NCI-H2196 (cell line): ENCODE data around the gene ABHD3.
"Not testable (repeated sequence)": the region's sequence is repeated elsewhere in the genome, so short reads cannot be mapped to it uniquely, and the experiment has no call there.

Experiments
- DNase-seq: peaks from one replicate; lab custom pipeline; 2025; ENCODE audit not compliant: unreplicated experiment; lab: John Stamatoyannopoulos, UW

Gene ABHD3

DNA sequence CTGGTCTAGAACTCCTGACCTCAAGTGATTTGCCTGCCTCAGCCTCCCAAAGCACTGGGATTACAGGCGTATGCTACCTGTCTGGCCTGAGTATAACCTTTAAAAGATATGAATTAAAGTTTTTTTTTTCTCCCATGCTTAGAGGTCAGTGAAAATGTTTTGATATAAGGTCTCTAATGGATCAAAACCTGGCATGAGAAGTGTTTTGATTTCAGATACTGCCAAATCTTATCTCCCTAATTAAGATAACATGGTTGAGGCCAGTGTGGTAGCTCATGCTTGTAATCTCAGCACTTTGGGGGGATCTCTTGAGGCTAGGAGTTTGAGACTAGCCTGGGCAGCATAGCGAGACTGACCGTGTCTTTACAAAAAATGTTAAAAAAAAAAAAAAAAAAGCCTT, 51.2 kb downstream of the ABHD3 start:
- no peak for DNase-seq

DNA sequence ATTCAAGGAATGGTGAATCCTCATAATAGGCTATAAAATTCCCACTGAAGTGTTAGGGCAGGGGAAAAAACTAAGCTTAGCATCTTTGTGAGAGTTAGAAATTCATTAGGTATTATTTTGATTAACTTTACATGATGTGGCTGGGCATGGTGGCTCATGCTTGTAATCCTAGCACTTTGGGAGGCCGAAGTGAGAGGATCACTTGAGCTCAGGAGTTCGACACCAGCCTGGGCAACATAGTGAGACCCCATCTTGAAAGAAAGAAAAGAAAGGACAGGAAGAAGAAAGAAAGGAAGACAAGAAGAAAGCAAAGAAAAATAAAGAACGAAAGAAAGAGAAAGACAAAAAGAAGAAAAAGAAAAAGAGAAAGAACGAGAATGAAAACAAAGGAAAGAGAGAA, 52.5 kb downstream of the ABHD3 start:
- DNase-seq, result no peak

DNA sequence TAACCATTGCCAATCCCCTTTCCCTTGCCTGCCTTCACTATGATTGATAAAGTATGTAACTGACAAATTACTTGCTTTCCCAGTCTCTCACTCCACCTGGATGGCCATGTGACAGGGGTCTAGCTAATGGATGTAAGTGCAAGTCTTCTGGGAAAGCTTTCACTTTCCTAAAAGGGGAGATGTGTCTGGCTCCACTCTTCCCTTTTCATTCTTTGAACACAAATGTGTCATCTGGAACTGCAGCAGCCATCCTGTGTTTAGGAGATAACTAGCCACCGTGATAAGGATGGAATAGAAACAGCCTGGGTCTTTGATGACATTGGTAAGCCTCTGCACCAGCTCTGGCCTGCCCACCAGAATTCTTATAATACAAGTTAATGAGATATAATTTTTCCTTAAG, 54.3 kb downstream of the ABHD3 start:
- DNase-seq, result no peak

DNA sequence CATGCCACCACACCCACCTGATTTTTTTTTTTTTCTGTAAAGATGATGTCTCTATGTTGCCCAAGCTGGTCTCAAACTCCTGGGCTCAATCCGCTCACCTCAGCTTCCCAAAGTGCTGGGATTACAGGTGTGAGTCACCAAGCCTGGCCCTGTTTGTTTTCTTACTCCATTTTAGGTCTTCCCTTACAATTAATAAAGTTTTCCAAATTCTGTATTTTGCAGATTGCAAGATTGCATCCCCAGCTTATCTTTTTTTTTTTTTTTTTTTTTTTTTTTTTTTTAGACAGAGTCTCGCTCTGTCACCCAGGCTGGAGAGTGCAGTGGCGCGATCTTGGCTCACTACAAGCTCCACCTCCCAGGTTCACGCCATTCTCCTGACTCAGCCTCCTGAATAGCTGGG, 64.2 kb downstream of the ABHD3 start:
- DNase-seq, result not testable (repeated sequence)

DNA sequence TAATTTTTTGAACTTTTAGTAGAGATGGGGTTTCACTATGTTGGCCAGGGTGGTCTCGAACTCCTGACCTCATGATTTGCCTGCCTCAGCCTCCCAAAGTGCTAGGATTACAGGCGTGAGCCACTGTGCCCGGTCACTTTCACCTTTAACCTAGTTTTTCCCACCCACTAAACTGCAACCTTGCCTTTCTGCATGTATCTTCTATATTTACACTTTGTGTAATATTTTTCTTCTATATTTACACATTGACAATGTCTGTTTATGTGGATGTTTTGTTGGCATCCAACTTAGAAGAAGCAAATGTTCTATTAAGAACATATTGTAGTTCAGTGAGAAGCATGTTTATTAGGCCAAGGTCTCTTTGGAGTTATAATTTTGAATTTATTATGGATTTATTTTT, 65.8 kb downstream of the ABHD3 start:
- DNase-seq, result no peak

DNA sequence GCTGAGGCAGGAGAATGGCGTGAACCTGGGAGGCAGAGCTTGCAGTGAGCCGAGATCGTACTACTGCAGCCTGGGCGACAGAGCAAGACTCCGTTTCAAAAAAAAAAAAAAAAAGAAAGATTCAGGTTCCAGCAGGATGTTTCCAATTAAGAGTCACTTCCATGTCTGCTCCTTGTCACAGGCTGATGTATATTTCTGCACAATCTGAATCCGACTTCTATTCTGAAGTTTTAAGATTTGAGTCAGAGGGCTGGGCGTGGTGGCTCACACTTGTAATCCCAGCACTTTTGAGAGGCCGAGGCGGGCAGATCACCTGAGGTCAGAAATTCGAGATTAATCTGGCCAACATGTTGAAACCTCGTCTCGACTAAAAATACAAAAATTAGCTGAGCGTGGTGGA, 67.8 kb downstream of the ABHD3 start:
- DNase-seq, result no peak

DNA sequence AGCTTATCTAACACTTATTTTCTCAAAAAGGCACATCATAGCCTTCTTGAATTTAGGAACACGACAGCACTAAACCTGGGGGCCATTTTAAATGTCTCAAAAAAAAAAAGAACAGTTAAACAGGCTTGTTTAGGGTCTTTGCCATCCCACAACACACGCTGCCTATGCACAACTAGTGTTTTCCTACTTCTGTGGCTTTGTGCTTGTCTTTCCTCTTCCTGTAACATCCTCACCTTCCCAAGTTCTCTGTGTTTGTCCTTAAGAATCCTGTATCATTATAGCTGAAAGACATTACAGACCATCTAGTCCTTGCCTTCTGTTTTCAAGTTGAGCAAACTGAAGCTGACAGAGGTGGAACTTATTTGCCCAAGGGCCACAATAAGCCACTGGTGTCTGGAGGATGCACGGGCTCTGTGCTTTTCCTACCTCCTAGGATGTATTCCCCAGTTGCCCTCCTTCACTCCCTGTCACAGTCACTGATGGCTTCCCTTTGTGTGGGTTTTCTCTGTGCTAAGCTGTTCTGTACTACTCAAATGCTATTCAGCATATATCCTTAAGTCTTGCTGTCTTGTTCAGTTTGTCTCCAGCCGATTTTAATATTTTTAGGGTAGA, 69.9 kb downstream of the ABHD3 start:
- DNase-seq, result no peak

DNA sequence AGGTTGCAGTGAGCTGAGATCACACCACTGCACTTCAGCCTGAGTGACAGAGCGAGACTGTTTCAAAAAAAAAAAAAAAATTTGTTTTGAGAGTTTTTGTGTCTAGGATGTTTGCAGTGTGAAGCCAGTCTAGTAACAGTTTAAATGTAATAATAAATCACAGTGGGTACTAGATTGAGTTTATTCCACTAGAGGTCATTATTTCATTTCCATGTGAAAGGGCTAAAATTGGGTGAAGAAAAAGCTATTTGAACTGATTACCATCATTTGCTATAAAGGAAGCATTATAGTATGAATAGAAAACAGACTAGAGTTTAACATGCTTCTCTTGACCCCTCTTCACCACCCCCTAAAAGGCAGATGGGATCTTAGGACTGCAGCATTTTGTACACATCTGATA, 72.2 kb downstream of the ABHD3 start:
- no peak for DNase-seq

DNA sequence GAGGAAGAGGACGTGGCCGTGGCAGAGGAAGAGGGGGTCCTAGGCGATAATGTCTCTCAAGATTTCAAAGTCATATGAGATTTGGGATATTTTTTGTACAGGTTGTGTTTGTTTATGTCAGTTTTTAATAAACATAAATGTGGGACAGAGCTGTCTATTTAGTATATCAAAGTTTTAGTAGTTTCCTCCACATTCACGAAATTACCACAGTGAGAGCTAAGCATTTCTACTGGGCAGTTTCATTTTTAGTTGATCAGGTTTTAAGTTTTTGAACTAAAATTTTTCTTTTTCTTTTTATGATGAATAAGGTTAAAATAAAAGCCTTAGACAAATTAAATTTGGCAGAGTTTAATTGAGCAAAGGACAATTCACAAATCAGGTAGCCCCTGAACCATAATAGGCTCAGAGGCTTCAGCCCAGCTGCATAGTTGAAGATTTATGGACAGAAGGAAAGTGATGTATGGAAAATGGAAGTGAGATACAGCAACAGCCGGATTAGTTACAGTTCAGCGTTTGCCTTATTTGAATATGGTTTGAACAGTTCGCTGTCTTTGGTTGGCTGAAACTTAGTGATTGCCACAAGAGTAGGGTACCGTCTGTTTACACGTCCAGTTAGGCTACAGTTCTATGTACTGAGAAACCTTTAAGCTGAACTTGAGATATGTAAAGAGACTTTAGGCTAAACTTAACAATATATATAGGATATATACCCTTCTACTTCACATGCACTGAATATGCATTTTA, 75.3 kb downstream of the ABHD3 start:
- DNase-seq, result no peak

DNA sequence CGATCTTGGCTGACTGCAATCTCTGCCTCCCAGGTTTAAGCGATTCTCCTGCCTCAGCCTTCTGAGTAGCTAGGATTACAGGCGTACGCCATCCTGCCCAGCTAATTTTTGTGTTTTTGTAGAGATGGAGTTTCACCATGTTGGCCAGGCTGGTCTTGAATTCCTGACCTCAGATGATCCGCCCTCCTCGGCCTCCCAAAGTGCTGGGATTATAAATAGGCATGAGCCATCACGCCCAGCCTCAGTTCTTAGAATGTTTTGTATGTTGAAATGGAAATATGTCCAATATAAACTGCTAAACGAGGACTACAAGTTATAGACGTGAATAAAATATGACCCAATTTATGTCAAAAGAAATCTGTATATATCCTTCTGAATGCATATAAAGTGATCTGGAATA, 82.9 kb downstream of the ABHD3 start:
- DNase-seq, result not testable (repeated sequence)

DNA sequence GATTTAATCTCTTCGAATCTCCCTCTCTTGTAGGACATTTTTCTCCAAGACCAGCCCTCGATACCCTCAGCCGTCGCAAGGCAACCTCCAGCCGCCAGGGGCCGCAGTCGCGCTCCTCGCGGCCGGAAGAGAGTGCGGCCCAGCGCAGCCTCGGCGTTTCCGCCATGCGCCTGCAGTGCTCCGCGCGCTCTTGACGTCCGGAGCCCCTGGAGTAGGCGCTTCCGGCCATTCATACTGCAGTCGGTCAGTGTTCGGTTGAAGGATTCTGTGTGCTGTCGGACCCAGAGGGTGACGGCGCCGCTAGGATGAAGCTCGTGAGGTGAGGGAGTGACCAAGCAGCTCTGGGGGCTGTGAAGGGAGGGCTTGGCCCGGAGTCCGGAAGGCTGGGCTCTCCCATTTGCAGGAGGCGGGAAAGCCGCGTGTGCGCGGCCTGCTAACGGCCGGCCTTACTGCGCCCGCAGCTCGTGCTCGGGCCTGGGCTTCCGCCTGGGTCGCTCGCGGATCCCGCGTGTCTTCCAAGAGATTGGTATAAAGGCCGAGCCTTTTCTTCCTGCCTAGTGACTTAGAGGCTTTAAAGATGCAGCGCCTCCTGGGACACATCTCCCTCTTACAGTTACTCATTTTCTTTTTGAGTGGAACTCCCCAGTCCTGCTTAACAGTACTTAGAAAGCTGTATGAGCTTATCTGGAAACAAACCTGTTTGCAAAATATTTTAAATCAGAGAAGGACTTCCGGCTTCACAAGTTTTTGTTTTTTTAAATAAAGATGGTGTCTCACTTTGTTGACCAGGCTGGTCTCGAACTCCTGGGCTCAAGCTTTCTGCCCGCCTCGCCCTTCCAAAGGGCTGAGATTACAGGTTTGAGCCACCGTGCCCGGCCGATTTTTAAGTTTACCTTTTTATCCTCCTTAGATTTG, 92.2 kb downstream of the ABHD3 start, which contains the start of gene SNRPD1:
Gene SNRPD1, plus strand, starts transcription at position 190 of the 915 bp plus-strand sequence. Its CDS starts 116 bp downstream, at position 306.
- peak; percentile 95 for DNase-seq

DNA sequence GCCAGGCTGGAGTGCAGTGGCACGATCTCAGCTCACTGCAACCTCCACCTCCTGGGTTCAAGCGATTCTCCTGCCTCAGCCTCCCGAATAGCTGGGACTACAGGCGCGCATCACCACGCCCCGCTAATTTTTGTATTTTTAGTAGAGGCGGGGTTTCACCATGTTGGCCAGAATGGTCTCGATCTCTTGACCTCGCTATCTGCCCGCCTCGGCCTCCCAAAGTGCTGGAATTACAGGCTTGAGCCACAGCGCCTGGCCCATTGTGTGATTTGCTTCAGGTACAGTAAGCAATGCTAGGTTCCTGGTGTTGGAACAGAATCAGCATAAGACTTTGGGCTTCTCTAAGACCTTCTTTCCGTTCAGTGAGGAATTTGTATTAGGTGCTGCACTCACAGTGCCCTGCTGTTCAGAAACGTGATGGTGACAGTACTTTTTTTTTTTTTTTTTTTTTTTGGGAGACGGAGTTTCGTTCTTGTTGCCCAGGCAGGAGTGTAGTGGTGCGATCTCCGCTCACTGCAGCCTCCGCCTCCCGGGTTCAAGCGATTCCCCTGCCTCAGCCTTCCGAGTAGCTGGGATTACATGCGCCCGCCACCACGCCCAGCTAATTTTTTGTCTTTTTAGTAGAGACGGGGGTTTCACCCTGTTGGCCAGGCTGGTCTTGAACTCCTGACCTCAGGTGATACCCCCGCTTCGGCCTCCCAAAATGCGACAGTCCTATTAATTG, 93.0 kb downstream of the ABHD3 start:
- peak; percentile 5 for DNase-seq

DNA sequence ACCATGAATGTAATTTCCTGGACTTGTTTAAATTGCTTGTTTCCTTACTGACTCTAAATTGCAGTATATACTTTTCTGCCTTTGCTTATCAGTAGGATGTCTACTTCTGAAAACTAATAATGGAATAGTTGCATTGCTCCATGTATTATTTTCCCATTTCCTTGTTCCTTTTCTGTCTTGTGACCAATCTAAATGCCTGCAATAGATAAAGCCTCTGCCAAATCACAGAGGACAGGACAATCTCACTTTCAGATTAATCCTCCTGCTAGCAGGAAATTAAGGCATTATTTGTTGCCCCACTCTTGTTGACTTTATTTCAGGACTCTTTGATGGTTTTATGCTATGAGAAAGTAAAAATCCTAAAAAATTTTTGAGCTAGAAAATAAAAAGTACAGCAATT, 99.4 kb downstream of the ABHD3 start:
- DNase-seq, result no peak

DNA sequence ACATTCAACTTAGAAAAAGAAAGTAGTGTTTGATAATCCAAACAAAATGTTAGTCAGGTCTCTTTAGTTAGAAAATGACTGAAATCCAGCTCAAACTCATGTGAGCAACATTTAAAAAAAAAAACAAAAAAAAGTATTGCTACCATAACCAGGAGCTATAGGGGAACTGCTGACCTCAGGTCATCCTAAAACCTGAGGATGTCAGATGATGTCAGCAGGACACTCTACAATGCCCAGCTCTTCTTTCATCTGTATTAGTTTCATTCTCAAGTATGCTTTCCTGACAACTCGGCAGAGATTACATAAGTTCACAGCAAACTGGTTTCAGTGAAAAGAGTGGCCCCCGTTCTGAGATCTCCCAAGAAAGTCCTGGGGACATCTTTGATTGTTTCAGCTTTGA, 99.9 kb downstream of the ABHD3 start:
- DNase-seq, result no peak

DNA sequence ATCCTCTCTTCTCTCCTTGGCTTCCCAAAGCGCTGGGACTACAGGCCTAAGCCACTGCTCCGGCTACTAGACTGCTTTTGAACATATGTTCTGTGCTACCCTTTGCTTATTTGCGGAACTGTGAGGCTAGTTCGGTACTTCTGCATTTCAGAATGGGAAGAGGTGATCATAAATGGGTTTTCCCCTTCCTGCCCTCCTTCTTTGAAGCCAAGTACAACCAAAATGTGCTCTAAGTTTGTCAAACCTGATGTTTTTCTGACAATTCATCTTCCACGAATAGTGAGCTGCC, 102.3 kb downstream of the ABHD3 start:
- no peak for DNase-seq
